HG03457 (cell line): ENCODE data around the gene ALDH5A1.

ENCODE experiments used
- ATAC-seq: cut with Tn5 transposase; IDR thresholded peaks from one replicate; pipeline ENCODE4 v1.9.1; 2021; ENCODE audit warnings: moderate number of reproducible peaks; ENCODE audit not compliant: unreplicated experiment

The ALDH5A1 gene

DNA sequence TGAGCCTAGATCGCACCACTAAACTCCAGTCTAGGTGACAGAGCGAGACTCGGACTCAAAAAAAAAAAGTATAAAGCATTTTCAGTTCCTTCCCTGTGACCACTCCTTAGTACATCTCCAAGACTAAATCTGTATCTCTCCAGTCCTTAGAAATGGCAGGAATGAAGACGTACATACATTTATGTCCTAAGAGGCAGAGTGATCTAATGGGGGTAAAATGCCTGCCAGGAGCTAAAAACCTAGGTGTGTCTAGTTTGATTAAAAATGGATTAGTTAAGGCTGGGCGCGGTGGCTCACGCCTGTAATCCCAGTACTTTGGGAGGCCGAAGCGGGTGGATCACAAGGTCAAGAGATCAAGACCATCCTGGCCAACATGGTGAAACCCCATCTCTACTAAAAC is 70.4 kb downstream of the ALDH5A1 start:
- ATAC-seq = no peak

DNA sequence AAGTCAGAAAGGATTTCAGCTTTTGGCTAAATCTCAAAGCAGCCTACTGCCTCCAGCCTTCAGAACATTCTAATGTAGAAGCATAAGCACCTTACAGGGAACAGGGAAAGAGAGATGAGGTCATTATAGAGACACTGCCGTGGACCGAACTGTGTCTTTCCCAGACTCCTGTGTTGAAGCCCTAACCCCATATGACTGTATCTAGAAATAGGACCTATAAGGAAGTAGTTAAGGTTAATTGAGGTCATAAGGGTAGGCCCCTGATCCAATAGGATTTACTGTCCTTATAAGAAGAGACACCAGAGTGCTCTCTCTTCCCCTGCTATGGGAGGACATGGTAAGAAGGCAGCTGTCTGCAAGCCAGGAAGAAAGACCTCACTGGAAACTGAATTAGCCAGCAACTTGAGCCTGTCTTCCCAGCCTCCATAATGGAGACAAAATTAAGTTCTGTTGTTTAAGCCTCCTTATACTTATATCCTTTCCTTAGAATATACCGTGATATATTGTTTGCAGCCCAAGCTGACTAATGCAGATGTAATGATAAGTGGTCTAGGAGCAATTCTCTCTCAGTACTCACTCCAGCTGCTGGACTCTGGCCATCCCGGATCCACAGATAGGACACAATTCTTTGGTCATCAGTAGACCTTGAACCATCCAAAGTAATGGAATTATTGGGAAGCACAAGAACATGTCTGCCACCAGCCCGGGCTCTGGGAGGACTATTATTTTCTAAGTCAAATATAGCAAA is 71.4 kb downstream of the ALDH5A1 start:
- ATAC-seq = no peak

DNA sequence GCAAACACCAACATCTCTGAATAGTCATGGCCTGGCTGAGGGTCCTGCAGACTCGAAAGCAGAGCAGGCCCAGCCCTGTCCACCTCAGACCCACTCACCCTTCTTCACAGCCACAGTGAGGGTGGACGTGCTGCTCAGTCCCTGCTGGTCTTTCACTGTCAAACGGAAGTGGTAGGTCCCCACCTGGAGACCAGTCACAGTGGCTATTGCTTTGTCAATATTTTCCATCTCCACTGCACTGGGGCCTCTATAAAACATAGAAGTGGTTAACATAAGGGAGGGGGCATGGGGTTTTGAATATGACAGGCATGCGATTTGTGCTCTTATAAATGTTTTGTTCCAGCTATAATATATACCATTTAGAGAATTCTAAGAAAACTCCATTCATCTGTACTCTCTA is 73.9 kb downstream of the ALDH5A1 start:
- ATAC-seq = no peak

DNA sequence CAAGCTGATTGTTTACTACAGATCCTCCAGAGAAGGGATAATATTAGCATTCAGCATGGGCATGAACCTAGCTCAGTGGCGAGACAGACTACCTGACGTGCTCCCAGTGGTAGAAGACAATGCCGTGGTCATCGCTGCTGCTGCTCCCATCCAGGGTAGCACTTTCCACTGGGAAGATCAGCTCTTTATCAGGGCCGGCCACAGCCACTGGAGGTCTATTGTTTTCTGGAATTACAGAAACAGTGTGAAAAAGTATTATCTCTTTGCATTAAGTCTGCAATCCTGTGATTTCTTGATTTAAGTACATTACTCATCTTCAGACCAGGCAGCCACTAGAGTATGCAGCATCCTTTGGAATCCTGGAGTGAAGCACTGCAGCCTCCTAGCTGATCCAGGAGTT is 75.0 kb downstream of the ALDH5A1 start:
- no peak for ATAC-seq

DNA sequence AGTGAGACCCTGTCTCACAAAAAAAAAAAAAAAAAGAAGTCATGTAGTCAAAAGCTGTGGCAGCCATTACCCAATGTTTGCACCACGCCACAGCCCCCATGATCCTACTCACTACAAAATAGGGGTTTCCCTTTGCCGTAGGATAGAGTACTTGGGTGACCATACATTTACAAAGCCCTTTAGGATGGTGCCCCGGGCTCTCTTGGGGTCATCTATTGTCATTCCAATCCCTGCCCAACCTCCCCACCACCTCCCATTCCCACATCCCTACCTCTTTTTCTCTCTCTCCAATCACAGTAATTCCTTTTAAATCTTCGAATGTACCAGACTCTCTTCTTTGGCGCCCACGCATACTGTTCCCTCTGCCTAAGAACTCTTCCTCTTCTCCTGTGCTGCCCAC is 76.6 kb downstream of the ALDH5A1 start:
- ATAC-seq = no peak

DNA sequence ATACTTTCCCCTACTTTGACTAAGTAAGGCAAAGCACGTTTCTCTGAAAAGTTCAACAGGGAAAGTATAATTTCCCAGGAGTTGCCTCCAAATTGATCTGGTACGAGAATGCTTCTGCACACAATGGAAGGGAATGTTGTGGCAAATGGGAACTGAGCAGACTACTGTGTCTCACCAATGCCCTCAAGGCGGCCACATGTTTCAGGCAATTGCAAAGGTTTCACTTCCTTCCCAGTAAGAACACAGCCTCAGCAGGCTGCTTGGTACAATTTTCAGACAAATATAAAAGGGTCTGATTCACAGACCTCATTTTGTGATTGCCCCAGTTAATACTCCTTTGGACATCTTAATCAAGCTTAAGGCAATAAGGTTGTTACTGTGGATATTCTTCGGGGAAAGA is 80.0 kb downstream of the ALDH5A1 start:
- no peak for ATAC-seq

DNA sequence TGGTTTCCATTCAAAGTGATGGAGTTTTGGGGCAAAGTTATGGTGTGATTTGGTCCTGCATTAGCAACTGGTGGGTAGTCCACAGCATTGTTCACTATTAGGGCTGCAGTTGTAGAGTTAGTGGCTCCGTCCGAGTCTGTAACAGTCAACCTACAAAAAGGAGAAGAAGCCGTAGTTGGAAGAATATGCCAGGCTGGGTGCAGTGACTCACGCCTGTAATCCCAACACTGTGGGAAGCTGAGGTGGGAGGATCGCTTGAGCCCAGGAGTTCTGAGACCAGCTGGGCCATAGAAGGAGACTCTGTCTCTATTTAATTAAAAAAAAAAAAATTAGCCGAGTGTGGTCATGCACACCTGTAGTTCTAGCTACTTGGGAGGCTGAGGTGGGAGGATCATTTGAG is 81.7 kb downstream of the ALDH5A1 start:
- no peak for ATAC-seq

DNA sequence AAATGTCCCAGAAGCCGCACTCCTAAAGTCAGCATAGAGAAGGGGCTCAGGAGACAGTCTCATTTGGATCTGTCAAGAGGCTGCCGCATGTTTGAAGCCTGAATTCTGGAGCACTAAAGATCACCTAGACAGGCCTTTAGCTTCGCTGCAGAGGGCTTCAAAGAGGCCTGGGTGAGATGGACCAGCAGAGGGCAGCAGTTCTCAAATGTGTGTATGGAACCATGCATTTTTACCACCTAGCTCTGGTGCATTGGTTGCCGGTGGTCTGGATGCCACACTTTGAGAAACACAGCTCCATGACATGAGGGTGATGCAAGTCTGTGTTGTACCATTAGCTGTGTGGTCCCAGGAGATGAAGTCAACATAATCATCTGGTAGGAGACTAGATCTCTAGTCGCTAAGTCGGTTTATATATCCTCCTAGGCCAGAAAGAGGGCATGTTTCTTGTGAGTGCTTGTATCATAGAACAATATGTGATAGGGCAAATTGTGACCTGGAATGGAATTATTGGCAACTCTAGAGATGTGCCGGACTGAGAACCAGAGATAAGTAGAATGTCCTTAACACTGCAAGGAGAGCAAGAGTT is 86.4 kb downstream of the ALDH5A1 start:
- no peak for ATAC-seq

DNA sequence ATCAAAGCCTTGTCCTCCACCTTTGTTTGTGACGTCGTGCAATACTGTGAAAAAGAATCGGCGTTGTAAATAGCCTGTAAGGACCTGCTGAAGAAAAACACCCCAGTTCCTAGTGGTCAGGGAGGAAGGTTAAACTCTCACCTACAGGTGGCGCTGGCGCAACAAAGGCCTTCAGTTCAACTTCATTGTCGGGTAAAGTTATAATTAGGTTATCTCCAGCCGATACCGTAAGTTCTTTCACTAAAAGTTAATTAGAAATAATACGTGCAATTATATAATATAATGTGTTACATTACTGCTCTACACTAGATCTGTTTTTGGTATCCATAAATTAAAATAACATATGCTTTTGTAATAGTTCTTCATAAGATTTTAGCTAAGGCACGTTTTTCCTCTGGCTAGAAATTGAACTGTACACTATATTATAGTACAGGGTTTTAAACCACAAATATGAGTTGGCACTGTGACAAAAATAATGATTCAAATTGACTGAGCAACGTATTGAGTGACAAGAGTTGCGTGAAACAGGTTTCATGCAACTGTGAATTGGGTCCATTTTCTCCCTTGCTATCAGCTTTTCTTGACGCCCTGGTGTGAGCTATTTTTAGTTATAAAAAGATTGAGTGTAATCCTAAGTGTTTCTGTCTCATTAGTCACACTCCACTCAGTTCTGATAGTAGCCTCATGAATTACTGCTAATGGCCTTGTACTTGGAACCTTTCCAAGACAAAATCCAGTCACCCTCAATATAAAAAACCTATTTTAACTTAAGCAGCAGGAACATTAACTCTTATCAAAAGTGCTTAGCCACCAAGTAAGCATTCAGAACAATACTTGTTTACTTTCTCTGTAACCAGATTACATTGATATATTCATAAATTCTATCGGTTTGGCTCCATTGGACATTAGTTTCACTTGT is 89.0 kb downstream of the ALDH5A1 start:
- no peak for ATAC-seq

DNA sequence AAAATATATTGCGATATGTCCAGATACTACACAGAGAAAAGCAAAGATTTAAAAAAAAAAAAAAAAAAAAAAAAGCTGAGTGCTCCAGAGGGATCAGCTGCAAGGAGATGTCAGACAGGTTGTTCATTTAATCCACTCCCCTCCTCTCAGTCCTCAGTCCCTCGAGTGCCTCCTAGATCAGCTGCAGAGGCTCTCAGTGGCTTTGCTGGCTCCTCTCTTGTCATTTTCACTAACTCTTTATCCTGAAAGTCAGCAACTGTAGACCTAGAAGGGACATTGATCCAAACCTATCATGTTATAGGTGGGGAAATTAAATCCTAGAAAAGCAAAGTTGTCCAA is 89.6 kb downstream of the ALDH5A1 start:
- no peak for ATAC-seq
